HUES48 (cell line): ENCODE measurements around the gene FRMD6.

Experiments used
- H3K27ac ChIP-seq: one replicate; pipeline ENCODE4 v1.7.0; 2013; ENCODE audit warnings: low read depth, low read length, inconsistent platforms
- H3K27me3 ChIP-seq: 2 replicates; pipeline ENCODE4 v1.6.1; 2013; ENCODE audit warnings: mild to moderate bottlenecking, low read length; ENCODE audit not compliant: control insufficient read depth, insufficient read depth
- H3K36me3 ChIP-seq: 2 replicates; pipeline ENCODE4 v1.6.1; 2013; ENCODE audit warnings: low read length; ENCODE audit not compliant: control insufficient read depth, insufficient read depth
- H3K4me1 ChIP-seq: 2 replicates; pipeline ENCODE4 v1.6.1; 2013; ENCODE audit warnings: mild to moderate bottlenecking, low read length; ENCODE audit not compliant: control insufficient read depth, insufficient read depth
- H3K4me3 ChIP-seq: 2 replicates; pipeline ENCODE4 v1.5.1; 2013; ENCODE audit warnings: mild to moderate bottlenecking, low read depth, low read length
- H3K9ac ChIP-seq: 2 replicates; pipeline ENCODE4 v1.6.1; 2013; ENCODE audit warnings: mild to moderate bottlenecking, low read depth, low read length, moderate library complexity
- H3K9me3 ChIP-seq: 2 replicates; pipeline ENCODE4 v1.6.1; 2013; ENCODE audit warnings: low read length; ENCODE audit not compliant: control insufficient read depth, insufficient read depth

The FRMD6 gene

DNA sequence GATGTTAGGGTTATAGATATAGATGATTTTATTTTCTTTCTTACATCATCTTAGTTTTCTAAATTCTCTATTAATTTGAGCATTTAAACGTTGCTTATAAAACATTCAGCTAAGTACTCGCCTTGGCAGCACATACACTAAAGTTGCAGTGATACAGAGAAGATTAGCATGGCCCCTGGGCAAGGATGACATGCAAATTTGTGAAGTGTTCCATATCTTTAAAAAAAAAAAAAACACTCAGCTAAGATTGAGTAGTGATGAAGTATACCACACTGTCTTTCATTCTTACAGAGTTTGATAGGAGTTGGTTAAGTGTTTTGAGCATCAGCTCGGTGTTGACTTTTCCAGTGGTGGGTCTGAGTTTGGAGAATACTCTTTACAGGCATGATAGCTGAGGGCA, 72.3 kb downstream of the FRMD6 start:
- no peak overlapping the region for H3K9ac ChIP-seq
- H3K36me3 ChIP-seq: peaks cover 70% of the 10 kb centered on the region
- no peaks in the 10 kb centered on the region for H3K27me3 ChIP-seq
- no peaks in the 10 kb centered on the region; the same call in 1 of the 2 replicates for H3K4me1 ChIP-seq
- H3K4me3 ChIP-seq: no peak overlapping the region
- no peaks in the 10 kb centered on the region for H3K9me3 ChIP-seq
- H3K27ac ChIP-seq: no peak overlapping the region

- H3K4me1 ChIP-seq: no peaks in the 10 kb centered on the region; the same call in 1 of the 2 replicates
- no peaks in the 10 kb centered on the region for H3K27me3 ChIP-seq
- H3K36me3 ChIP-seq: peaks cover 68% of the 10 kb centered on the region
- H3K27ac ChIP-seq: no peak overlapping the region
- no peaks in the 10 kb centered on the region for H3K9me3 ChIP-seq
- no peak overlapping the region for H3K9ac ChIP-seq
- no peak overlapping the region for H3K4me3 ChIP-seq
Measured at GRCh38 chr14:51724650-51725049, 72.9 kb downstream of the FRMD6 start.

GRCh38 chr14:51725061-51725460, 73.4 kb downstream of the FRMD6 start:
- no peaks in the 10 kb centered on the region for H3K27me3 ChIP-seq
- no peaks in the 10 kb centered on the region; the same call in 1 of the 2 replicates for H3K4me1 ChIP-seq
- no peak overlapping the region for H3K9ac ChIP-seq
- no peak overlapping the region for H3K4me3 ChIP-seq
- no peaks in the 10 kb centered on the region for H3K9me3 ChIP-seq
- peaks cover 64% of the 10 kb centered on the region for H3K36me3 ChIP-seq
- H3K27ac ChIP-seq: no peak overlapping the region

DNA sequence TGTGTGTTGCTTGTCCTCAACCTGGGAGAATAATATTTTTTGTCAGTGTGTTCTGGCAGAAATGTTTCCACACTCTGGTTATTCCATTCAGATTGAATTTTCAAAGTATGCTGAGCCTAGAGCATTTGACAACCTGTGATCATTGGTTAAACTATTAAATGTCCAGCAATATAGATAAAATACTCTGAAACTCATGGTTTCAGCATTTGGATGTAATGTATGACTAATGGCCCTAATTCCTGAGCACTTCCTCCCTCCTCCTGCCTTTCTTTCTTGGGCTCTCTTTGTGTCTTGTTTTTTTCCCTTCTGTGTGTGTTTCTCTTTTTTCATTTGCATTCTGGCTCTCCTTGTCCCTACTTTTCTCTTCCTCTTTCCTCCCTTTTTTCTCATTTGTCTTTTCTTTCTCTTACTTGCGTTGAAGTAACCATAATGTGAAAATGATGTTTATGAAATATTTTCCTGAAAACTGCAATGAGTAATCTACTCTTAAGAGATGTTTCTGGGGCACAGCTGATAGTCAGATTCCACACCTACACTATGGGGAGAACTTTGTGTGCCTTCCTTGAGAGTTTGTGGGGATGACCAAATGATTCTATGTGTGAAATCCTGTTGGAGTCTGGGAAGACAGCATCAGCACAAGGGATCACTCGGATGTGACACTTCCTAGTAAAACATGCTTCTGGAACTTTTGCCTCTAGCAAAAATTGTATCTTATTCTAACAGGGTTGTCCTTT, 74.6 kb downstream of the FRMD6 start:
- Histone ChIP-seq H3K4me1 (no peaks in the 10 kb centered on the region; the same call in 1 of the 2 replicates), H3K4me3 (no peak overlapping the region), H3K9ac (no peak overlapping the region), H3K27me3 (no peaks in the 10 kb centered on the region), H3K27ac (no peak overlapping the region), H3K9me3 (no peaks in the 10 kb centered on the region), H3K36me3 (peaks cover 54% of the 10 kb centered on the region)

DNA sequence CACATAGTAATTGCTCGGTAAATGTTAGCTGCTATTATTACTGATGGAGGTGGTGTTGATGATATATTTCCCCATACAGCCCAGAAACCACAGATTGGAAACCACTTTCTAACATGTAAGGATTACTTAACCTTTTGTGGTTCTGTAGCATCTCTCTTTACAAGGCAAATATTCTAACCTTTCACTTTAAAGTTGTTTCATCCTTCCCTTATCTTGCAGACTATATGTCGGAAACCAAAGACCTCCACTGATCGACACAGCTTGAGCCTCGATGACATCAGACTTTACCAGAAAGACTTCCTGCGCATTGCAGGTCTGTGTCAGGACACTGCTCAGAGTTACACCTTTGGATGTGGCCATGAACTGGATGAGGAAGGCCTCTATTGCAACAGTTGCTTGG, 75.8 kb downstream of the FRMD6 start:
- no peaks in the 10 kb centered on the region; the same call in 1 of the 2 replicates for H3K4me1 ChIP-seq
- no peaks in the 10 kb centered on the region for H3K9me3 ChIP-seq
- H3K27me3 ChIP-seq: no peaks in the 10 kb centered on the region
- no peak overlapping the region for H3K9ac ChIP-seq
- H3K36me3 ChIP-seq: peaks cover 45% of the 10 kb centered on the region
- no peak overlapping the region for H3K27ac ChIP-seq
- no peak overlapping the region for H3K4me3 ChIP-seq

GRCh38 chr14:51730098-51730497, 78.4 kb downstream of the FRMD6 start:
- Histone ChIP-seq H3K9ac (no peak overlapping the region), H3K36me3 (peaks cover 26% of the 10 kb centered on the region)

DNA sequence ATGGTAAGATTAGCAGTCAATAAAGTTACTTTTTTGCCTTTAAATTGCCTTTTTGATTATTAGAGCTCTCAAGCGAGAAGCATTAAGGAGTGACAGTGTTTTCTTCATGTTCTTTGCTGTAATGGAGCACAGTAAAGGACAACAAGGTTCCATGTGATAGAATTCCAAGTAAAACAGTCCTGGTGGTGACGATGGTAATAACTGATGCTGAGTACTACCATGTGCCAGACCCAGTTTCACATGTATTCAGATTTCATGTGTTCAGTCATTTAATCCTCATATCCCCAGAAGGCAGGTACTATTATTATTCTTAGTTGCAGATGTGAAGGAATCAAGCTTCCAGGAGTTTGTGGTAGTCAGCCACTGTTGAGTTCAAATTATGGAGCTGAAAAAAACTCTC, 79.0 kb downstream of the FRMD6 start:
- H3K9ac ChIP-seq: no peak overlapping the region
- no peaks in the 10 kb centered on the region for H3K9me3 ChIP-seq
- no peaks in the 10 kb centered on the region; the same call in 1 of the 2 replicates for H3K4me1 ChIP-seq
- H3K27ac ChIP-seq: no peak overlapping the region
- no peaks in the 10 kb centered on the region for H3K27me3 ChIP-seq
- H3K36me3 ChIP-seq: peaks cover 25% of the 10 kb centered on the region
- H3K4me3 ChIP-seq: no peak overlapping the region

More at GRCh38 chr14:51730098-51730497, 78.4 kb downstream of the FRMD6 start:
- H3K9me3 ChIP-seq: no peaks in the 10 kb centered on the region
- no peaks in the 10 kb centered on the region; the same call in 1 of the 2 replicates for H3K4me1 ChIP-seq
- H3K27ac ChIP-seq: no peak overlapping the region
- no peaks in the 10 kb centered on the region for H3K27me3 ChIP-seq
- no peak overlapping the region for H3K4me3 ChIP-seq

DNA sequence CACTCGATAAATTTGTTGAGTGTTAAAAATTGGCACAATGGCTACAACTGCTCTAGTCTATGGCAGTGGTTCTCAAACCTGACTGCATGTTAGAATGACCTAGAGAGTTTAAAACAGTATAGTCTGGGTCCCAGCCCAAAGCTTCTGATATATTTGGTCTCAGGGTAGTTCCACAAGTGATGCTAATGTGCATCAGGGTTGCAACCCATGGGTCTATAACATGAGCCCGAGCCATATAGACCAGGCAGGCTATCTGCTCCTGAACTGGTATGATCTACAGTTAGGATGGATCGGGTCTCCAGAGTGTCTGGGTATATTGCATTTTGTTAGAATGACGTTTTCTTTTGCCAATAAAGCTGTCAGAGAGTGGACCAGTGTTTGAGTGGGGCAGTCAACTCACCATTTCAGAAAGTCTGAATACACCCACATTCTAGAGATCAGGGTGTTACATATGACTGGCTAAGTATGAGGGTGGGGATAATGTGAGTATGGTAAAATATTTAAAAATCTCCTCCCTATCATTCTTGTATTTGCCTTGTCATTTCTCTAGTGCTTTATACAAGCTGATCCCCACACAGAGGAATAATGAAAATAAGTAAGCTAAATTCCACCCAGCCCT, 80.9 kb downstream of the FRMD6 start:
- no peaks in the 10 kb centered on the region for H3K27me3 ChIP-seq
- no peaks in the 10 kb centered on the region for H3K4me1 ChIP-seq
- H3K27ac ChIP-seq: no peak overlapping the region
- no peaks in the 10 kb centered on the region for H3K9me3 ChIP-seq
- no peak overlapping the region for H3K9ac ChIP-seq
- no peak overlapping the region for H3K4me3 ChIP-seq
- peaks cover 15% of the 10 kb centered on the region for H3K36me3 ChIP-seq

GRCh38 chr14:51733147-51733546, 81.4 kb downstream of the FRMD6 start:
- no peak overlapping the region for H3K9ac ChIP-seq
- H3K4me3 ChIP-seq: no peak overlapping the region
- H3K27ac ChIP-seq: no peak overlapping the region
- no peaks in the 10 kb centered on the region for H3K27me3 ChIP-seq
- no peaks in the 10 kb centered on the region for H3K9me3 ChIP-seq
- peaks cover 10% of the 10 kb centered on the region for H3K36me3 ChIP-seq
- H3K4me1 ChIP-seq: no peaks in the 10 kb centered on the region

- Histone ChIP-seq H3K27me3 (no peaks in the 10 kb centered on the region), H3K4me1 (no peaks in the 10 kb centered on the region), H3K9ac (no peak overlapping the region), H3K36me3 (no peaks in the 10 kb centered on the region), H3K4me3 (no peak overlapping the region), H3K9me3 (no peaks in the 10 kb centered on the region), H3K27ac (no peak overlapping the region)
Measured at GRCh38 chr14:51735851-51736250, 84.1 kb downstream of the FRMD6 start.

DNA sequence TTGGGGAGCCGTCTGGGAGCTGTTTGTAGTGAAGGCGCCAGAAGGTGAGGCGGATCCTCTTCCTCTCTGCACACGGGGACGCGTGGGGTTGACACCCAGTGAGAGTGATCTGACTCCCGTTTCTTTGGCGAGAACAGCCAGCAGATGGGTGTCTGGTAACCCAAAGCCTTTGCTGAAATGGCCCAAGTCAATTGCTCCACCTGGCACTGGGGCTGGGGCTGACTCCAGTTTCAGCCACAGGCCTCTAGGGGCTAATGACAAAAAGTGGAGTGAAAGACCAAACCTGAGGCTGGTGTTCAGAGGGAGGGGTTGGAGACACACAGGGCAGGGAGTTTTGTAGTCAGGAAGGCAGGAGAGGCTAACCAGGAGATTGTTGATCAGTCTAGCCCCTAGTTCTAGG, 87.0 kb downstream of the FRMD6 start:
- H3K9ac ChIP-seq: no peak overlapping the region
- no peaks in the 10 kb centered on the region for H3K9me3 ChIP-seq
- no peaks in the 10 kb centered on the region for H3K36me3 ChIP-seq
- no peak overlapping the region for H3K4me3 ChIP-seq
- H3K27me3 ChIP-seq: no peaks in the 10 kb centered on the region
- no peak overlapping the region for H3K27ac ChIP-seq
- H3K4me1 ChIP-seq: no peaks in the 10 kb centered on the region
